NCI-H146 treated with DMSO at 0.1 percent for 48 hours (cell line): Measurements from ENCODE around the gene MSLN.

ENCODE experiments used
- DNase-seq: peaks from one replicate; lab custom pipeline; 2025; ENCODE audit not compliant: unreplicated experiment; lab: John Stamatoyannopoulos, UW

MSLN gene

DNA sequence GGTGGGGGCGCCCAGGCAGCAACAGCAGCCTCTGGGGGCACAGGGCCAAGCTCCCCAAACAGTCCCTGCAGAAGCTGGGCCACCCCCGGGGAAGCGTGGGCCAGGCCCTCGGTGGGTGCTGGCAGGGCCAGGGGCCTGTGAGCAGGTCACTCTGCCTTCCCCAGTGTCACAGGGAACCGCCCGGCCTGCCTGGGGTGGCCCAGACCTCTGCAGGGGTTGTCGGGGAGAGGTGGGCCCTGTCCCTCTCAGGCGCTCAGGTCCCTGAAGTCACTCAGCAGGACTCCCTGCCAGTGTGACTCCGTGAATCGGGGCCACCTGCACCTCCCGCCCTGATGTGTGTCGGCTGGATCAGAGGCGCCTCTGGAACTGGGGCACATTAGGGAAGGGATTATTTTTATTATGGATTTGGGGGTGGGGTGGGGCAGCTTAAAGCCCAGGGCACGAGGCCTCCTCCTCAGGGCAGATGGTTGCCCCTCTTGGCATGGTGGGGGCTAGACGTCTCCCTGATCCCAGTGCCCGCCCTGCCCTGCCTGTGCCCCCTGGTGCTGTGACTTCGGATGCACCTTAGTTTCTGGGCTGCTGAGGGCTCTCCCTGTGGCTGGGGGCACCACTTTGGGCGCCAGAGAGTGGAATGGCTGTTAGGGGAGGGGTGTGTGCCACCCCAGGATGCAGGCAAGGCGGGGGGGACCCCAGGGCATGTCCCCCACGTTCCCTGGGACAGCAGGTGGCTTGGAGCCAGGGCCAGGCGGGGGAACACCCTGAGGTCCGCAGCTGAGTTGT is 41.2 kb downstream of the MSLN start:
- no peak for DNase-seq

- no peak for DNase-seq
These were observed 41.9 kb downstream of the MSLN start for GRCh38 chr16:802461-802860.

GRCh38 chr16:802914-803753 is 42.6 kb downstream of the MSLN start:
- no peak for DNase-seq

DNA sequence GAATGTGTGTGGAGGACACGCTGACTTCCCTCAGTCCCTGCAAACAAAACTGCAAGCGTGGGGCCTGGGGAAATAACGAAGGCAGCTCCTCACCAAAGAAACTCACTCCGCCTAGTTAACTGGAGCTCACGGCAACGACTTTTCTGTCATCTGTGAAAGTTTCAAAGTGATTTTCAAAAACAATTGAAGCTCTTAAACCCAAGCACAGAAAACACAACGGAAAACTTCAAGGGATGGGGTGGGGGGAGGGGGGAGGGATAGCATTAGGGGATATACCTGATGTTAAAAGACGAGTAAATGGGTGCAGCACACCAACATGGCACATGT is 43.2 kb downstream of the MSLN start:
- DNase-seq: no peak

DNA sequence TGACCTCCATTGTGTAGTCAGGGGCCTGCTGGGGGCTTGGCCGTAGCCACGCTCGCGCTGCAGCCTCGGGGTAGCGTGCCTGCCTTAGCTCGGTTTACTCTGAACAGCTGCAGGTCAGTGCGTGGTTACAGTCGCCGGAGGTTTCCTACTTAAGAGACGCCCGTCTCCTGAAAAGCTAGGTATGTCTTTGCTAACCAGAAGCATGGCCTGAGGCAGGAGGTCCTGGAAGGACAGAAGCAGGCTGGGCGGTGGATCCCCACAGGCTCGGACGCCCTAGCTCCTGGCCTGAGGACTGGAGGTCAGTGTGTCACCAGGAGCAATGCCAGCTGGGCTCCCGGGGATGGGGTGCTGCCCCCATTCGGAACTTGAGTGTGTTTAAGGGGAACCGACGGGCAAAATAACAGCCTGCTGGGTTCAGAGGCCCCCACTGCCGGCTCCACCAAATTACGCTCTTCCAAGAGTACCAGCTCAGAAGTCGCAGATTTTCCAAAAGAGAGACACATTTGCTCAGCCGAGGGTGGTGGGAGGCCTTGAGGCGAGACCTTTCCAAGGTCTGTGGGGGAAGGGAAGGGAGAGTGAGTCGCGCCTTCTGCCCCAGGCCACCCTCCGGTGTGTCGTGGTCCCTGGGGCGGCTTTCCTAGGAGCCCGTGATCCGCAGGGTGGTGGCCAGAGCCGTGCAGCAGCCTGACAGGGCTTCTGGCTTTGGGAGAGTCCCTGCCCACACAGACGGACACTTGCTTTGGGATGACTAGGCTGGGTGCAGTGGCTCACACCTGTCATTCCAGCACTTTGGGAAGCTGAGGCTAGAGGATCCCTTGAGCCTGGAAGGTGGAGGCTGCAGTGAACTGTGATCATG is 43.9 kb downstream of the MSLN start:
- no peak for DNase-seq

DNA sequence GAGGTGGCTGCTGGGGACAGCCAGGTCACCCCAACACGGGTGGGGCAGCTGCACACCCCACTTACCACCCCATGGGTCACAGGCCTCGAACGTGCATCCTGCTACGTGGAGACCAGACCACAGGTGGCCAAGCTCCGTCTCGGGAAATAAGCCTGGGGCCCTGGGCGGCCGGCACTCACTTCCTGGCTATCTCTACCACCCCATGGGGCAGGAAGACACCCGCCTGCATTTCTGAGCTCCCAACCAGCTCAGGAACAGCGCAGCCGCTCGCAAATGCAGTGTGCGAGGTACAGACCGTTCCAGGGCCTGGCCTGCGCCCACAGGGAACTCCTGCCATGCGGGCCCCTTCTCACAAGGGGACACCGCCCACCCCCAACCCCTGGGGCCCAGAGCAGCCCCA is 44.9 kb downstream of the MSLN start:
- DNase-seq: no peak

DNA sequence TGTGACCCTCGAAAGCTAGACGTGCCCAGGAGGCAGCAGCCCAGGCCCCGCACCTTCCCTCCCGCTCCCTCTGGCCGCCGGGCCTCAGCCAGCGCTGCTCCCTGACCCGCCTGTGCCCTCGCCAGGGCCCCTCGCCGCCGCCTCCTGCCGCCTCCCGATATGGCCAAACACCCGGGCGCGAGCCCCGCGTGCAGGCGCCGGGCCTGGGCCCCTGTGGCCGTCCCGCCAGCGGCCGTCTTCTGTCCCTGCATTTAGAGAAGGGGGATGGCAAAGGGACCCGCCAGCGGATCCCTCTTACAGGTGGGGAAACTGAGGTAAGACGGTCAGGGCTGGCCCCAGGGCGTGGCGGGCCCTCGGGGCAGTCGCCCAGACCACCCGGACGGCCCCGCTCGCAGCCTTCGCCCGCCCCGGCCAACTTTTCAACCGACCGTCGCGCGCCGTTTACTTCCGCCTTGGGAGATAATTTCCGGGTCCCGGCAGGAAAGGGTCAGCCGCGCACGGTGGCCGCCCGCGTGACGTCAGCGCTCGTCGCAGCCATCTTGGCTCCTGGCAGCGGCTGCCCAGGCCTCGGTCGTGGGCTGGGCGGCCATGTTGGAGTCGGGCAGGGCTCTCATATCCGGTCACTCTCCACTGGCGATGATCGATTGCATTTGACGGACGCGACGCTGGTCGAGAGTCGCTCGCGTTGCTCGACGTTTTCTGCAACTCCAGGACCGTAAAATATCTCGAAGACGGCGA is 47.0 kb downstream of the MSLN start:
- peak; percentile 87 for DNase-seq

GRCh38 chr16:808085-808386 is 47.5 kb downstream of the MSLN start:
- DNase-seq: no peak

DNA sequence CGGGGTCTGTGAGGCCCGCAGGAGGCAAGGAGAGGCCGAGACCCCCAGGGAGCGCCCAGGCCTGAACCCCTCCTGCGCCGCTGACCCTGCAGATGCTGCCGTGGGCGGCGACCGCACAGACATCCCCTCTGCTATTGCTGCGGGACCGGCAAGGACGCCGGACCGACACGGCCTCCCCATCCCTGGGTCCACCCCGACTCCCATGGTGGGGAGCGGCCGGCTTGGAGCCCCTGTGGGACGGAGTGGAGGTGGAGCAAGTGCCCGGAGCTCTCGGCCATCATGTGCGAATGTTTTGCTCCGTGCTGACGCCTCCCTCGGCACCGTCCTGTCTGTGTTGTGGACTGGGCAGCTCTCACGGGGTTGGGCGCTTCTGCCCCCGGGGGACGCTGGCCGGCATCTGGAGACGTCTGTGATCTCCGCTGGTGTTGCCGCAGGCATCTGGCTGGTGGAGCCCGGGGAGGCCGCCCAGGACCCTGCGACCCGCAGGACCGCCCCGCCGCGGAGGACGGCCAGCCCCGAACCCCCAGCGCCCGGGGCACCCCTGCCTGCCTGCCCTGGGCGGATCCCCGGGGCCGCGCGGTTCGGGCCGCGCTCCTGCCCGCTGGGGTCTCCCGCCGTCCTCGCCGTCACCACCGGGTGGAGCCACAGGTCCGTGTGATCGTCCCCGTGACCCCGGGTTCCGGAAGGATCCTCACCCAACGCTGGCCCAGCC is 52.8 kb downstream of the MSLN start:
- no peak for DNase-seq

DNA sequence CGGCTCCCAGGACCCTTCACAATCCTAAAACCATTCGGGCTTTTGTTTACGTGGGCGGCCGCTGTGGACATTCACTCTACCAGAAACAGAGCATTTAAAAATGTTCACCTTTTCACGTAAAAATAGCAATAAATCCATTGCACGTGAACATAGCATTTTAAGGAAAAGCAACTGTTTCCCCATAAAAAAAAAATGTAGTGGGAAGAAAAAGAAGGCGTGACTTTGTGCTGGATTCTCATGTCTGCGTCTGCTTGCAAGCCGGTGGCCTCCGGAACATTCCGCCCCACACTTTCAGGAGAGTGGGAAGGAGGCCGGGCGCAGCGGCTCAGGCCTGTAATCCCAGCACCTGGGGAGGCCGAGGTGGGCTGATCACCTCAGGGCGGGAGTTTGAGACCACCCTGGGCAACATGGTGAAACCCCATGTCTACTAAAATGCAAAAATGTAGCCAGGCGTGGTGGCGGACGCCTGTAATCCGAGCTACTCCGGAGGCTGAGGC is 53.4 kb downstream of the MSLN start:
- no peak for DNase-seq

- DNase-seq: no peak
These were observed 54.4 kb downstream of the MSLN start for GRCh38 chr16:814974-815373.

DNA sequence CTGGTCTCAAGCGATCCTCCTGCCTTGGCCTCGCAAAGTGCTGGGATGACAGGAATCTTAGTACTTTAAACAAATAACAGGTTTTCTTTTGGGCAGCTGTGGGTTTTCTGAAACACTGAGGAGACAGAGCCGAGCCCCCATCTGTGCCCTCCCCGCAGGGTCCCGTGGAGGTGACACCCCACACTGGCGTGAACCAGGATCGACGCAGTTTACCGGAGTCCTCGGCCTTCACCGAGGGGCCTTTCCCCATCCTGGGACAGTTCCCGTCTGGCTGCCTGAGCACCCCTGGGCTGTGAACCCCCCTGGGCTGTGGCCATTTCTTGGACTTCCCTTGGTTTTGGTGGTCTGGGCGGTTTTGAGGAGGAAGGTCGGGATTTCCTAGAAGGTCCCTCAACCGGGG is 55.3 kb downstream of the MSLN start:
- DNase-seq: no peak

- no peak for DNase-seq
These were observed 56.7 kb downstream of the MSLN start for GRCh38 chr16:817001-817906.

DNA sequence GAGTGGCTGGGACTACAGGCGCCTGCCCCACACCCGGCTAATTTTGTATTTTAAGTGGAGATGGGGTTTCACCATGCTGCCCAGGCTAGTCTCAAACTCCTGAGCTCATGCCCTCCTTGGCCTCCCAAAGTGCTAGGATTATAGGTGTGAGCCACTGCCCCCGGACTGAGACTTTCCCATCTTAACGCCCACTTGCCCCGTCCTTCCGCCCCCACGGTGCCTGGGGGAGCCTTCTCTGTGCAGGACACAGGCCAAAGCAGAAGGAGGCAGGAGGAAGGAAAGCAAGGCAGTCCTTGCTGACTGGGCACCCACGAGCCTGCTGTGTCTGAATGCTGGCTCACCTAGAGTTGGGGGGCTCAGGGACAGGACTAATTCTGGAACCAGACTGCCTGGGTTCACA is 57.6 kb downstream of the MSLN start:
- DNase-seq: no peak
